22Rv1 (cell line): ENCODE data around the gene UGT1A6.

Experiments
- ZFX ChIP-seq: fragments of 450-650 bp; IDR thresholded peaks from 2 replicates; pipeline ENCODE4 v1.6.1; 2017; ENCODE audit warnings: antibody characterized with exemption, borderline replicate concordance
- TF ChIP-seq, protein P1 (sequence below): fragments of 450-650 bp; IDR thresholded peaks from 2 replicates; pipeline ENCODE4 v1.5.1; 2017; ENCODE audit warnings: mild to moderate bottlenecking

DNA sequence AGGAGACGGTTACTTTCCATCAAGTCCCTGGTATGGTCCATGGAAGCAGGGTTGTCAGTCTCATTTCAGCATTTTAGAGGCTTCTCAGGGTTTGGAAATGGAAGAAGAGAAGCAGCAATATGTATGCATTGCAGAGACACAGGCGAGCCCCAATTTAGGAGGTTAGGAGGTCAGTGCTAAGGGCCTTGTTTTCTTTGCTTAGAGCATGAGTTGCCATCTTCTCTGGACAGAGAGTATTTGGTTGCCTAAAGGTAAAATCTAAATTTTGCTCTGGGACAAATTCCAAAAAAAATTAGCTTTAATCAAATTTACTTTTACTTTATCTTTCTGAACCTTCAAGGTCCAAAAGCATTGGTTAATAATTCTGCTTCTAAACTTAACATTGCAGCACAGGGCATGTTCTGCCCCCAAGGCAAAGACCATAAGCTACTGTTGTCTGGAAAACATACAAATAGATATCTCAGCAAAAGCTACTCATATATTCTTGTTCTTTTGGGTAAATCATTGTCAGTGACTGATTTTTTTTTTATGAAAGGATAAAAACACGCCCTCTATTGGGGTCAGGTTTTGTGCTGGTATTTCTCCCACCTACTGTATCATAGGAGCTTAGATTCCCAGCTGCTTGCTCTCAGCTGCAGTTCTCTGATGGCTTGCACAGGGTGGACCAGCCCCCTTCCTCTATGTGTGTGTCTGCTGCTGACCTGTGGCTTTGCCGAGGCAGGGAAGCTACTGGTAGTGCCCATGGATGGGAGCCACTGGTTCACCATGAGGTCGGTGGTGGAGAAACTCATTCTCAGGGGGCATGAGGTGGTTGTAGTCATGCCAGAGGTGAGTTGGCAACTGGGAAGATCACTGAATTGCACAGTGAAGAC, 21.2 kb upstream of the UGT1A6 start, which contains the start of gene UGT1A9:
- TF ChIP-seq, protein P1, sequence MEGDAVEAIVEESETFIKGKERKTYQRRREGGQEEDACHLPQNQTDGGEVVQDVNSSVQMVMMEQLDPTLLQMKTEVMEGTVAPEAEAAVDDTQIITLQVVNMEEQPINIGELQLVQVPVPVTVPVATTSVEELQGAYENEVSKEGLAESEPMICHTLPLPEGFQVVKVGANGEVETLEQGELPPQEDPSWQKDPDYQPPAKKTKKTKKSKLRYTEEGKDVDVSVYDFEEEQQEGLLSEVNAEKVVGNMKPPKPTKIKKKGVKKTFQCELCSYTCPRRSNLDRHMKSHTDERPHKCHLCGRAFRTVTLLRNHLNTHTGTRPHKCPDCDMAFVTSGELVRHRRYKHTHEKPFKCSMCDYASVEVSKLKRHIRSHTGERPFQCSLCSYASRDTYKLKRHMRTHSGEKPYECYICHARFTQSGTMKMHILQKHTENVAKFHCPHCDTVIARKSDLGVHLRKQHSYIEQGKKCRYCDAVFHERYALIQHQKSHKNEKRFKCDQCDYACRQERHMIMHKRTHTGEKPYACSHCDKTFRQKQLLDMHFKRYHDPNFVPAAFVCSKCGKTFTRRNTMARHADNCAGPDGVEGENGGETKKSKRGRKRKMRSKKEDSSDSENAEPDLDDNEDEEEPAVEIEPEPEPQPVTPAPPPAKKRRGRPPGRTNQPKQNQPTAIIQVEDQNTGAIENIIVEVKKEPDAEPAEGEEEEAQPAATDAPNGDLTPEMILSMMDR = no peak
- TF ChIP-seq ZFX = no peak
